Activated T-helper 9 cell treated with anti-CD3 and anti-CD28 coated beads, Interleukin-2, amount 50 U/mL, for 16 hours (primary cell): ENCODE results near the gene TAF3.

Experiments used
- DNase-seq: peaks from one replicate; pipeline ENCODE4 v3.0.0-alpha.2; 2020; ENCODE audit warnings: low read depth

Gene TAF3

DNA sequence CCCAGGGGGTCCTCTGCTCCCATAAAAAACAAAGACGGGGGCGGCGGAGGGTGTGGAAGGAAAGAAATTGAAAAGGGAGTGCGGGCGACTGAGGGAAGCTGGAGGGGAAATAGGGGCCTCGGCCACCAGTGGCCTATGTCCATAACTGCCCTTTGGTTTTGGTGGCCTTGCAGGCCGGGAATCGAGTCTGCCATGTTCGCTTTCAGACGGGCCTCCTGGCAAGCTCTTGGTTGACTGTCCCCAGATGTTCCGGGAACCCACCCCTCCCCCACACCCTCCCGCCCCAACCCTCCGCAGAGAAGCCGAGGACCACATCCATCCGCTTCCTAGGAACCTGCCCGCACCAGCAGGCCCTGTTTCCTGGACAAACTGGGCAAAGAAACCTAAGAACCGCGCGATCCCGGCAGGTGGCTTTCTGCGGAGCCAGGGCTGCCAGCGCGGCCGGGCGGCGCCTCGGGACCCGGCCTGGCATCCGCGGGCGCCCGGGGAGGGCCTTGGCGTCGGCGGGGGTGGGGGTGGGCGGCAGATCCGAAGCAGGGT, 216.2 kb downstream of the TAF3 start:
- no peak for DNase-seq

DNA sequence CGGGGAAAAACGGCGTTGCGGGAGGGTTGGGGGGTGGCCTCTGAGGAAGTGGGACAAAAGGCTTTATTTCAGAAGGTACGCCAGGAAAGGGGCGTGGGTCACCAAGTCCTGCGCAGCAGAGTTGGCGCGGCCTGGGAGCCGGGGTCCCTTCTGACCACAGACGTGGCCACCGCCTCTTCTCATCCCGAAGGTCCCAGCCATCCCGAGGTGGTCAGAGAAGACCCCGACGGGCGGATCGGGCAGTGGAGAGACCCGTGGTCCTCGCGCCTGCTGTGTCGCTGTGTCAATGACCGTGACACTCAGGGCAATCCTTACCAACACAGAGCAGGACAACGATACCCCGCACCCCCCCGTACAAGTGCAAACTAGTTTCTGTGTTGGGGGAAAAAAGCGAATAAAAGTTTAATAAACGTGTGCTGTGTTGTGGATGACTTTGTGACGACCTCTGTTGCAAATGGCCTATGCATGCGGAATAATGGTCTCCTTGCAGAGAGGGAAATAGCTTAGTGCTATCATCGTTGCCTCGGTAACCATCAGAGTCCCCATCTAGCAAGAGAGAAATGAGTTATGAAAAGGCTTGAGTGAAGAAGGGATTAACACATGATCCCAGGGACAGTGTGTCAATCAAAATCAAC, 216.8 kb downstream of the TAF3 start:
- no peak for DNase-seq

DNA sequence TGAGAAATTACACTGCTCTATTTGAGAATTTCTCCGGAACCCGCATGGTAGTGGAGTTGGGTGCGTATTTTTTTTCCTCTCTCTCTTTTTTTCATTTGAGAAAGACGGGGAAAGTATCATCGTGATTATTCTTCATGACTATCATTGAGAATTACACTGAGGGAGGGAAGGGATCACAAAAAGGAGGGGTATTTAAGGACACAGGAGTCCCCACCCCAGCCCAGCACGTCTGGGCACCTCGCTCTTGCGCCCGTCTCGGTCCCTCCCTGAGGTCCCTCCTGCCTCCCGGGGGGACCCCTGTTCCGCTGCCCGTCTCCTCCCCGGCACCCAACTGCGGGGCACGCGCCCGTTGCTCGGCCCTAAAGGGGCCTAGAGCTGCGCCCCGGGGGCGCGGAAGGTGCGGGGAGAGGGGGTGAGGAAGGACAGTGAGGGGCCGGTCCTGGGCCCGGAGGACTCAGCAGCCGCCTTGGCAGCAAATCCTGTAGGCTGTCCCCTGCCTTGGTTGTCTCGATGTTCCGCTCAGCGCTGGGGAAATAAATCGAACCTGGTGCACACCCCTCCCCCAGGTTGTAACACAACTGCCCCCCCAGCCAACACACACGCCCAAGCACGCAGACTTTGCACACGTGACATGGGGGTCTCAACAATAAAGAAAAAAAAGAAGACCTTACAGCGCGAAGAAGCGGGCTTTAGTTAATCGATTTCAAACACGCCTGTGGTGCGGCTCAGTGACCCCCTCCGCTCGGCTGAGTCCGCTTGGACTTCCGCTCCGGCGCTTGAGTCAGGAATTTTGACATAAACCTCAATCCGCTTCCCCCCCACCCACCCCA, 217.6 kb downstream of the TAF3 start:
- DNase-seq: no peak

DNA sequence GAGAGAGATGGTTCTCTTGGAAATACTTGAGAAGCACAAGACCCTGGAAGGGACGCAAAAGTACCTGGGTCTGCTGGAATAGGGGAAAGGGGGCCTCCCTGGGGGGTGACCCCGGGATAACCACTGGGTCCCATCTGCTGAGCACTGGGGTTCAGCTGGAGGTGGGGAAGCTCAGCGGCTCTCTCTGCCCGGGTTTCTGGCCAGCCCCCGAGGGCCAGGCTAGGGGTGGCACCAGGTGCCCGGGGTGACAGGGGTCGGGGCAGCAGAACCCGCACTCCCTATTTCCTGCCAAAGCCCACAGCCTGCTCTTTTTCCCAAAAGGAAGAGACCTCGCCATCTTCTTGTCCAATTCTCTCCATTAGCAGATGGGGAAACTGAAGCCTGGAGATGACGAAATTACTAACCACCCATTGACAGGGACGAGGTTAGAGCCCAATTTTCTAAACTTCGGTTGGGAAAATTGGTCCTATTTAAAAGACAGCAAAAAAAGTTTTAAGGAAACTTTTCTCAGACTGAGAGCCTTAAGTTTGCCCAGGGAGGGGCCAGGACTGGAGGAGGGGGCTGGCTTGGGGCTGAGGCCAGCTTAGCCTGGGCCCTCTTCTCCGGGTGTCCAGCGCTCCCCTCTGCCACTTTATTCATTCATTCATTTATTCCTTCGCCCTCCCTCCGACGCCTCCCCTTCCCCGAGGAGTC, 218.3 kb downstream of the TAF3 start:
- no peak for DNase-seq

DNA sequence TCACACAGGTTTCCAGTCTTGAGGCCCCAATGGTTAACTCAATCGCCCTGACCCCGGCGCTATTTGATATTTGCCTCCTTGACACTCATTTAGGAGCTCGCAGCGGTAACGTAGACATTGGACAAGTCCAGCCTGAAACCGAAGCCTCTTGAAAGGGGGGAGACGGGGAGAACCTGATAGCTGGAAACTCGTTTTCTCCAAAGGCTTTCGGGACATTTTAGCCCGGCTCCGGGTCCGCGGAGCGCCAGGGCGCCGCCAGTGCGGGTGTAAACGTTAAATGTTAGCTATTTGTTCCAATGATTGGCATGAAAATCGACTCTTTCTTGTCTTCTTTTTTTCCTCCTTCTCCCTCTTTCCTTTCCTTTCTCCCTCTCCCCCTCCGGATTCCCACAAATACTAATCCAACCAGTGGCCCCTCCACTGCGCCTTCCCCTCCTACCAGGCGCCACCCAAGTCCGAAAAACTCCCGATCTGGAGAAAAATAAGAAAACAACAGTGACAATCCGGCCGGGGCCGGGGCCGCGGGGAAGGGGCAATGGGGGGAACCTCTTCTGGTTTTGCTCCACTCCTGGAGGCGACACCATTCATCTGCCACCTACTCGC, 219.0 kb downstream of the TAF3 start:
- no peak for DNase-seq

DNA sequence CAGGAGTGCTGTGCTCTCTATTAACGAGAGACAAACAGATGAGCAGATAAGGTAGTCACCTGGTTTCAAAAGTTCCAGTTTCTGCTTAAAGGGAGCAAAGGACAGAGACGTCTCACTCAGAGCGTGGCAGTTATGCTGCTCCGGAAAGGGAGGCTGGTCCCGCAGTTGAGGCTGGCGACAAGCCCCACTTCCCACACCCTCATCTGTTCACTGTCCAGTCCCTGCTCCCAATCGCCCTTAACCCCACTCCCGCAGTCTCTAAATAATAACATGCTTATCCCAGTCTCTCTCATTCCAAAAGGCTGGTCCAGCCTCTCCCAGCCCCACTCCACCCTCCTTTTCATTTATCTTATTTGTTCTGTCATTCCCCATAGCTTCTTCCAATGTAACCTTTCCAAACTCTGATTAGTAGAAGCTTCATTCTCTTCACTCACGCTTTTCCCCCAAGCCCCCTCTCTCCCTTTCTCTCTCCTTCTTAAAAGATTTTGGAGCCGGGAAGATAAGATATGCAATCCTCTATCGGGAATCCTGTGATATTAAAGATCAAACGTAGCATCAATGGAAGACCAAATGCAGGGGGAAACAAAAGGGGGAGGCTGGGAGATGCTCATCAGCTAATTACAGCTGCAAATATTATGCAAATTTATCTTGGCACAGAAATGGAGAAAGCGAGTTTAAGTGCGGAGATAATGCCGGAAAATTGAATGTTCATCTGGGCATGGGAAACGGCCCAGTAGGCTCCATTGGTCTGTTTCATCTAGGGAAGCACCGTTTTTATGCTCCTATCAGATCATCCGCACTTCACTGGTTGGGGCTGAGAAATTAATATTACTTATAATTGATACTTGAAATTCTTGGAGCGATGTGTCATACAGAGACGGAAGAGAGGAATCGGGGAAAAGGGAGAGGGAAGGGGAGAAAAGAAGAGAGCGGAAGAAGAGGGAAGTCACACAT, 219.9 kb downstream of the TAF3 start:
- DNase-seq: no peak

DNA sequence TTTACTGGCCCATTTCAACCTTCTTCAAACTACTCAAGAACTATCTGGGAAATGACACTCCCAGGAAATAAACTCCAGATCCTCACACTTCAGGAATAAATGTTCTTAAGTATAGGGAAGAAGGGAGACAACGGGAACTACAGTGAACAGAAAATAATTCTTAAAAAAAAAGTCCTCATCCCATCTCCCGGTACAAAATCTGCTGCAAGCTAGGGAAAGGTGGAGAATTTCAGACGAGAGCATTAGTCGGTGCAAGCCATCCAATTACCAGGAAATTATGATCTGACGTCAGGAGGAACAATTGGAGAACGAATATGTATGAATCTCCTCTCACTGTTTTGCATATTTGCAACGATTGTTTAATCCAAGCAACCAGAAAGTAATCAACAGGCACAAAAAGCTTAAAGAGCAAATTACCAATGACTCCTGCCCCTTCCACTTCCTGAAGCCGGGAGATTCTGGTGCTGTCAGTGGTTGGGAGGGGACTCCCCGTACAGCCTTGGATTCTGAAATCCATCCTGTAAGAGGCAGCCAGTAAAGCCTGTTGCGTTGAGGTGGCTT, 221.1 kb downstream of the TAF3 start:
- no peak for DNase-seq

DNA sequence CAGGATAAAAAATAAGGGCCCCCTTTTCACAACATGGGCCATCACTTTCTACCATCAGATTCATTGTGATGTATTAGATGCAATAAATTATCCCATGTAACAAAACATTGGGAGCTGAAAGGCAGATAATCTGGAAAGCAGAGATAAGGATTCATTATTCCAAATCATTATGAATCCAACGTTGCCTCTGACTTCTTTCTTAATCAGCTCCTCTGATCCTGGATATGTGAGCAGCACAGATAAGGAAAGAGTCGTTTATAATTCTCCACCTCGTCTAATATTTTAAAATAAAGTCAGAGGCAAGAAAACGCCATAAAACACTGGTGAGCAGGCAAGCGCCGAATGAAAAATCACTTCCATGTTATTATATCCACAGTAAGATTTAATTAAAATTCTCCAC, 222.3 kb downstream of the TAF3 start:
- DNase-seq: no peak

DNA sequence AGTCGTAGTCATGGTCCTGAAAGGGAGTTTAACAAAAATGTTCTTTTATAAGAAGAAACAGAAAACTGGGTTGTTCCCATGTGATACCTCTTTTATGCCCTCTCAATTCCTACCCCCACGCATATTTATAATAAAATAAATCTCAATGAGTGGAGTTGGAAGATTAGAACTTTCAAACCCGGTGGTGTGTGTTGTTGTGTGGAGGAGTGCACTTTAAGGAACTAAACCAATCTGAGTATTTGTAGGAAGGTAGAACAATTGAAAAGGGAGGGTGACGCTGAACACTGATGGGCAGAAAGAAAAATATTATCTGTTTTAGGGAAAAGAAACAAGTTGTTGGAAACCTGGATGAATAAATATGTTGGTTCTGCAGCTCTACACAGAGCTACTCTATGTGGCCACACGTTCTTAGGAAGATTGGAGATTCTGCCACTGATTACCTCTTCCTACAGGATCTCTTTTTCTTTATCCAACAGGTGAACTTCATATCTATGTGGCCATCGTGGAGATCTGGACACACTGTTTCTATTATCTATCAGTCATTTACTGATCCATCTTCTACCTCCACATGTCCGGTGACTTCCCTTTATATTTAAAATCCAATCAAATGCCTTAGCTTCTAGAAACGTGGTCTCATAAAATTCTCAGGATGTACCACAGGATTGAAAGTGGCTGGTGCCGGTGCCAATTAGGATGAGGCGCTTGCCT, 223.1 kb downstream of the TAF3 start:
- DNase-seq: no peak

DNA sequence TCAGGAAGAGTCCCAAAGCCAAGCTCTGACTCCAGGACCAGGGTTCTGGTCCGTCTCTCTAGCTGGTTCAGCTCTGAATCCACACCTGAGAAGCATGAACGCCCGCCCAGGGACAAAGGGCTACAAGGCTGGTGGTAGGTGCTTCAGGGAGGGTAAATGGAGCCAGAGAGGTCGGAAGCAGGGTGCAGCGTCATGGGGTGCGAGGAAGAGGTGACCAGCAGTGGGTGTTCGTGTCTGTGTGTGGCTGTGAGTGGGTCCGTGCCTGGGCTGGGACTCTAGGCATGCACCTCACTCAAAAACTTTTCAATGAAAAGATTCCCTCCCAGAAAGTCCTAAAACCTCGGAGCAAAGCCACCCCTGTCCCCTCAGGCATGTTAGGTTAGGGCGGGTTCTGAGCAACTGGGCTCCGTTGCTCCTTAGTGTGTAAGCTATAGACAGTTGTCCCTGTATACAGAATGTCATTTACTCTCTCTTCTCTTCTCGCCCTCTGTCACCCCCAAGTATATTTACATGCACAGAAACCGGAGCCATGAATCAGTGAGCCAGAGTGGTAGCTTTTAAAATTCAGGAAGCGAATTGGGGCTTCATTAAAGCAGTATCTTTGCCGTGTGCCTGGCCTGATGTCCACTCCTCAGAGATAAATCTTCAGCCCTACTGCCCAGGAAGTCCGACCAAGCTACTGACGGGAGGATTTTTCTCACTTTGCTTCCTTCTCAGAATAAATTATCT, 223.9 kb downstream of the TAF3 start:
- DNase-seq: no peak

DNA sequence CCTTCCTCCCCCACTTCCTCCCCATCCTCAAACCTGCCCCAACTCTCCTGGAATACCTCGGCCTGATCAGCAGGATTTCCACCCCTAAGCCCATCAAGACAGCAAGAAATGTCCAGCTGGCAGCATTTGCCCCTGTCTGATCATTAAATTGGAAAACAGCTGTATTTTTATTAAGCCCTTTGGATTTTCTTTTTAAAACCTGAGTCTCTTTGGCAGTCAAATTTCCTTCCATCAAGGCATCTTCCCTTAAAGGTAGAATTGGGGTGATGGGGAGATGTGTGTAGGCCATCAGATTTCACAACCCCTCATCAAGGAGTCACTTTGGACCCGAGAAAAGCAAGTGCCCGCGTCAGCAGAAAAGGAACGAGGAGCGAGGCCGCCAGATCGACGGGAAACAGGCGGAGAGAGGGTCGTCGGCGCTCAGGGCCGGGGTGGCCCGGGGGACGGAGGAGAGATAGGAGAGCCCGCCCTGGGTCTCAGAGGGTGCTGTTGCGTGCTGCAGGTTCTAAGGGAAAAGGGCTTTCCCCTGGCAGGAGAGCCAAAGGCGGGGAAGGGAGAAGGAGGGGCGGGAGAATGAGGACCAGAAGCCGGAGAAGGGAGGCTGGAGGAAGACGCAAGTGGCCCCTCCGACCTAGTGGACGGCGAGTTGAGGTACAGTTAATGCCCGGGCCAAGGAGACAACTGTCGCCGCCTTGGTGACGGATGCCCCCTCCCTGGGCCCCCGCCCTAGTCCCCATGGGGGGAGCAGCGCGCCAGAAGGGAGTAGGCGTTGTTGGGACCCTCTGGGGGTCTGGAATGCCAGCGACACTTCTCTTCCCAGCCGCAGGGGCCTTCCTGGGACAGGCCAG, 224.6 kb downstream of the TAF3 start:
- no peak for DNase-seq

DNA sequence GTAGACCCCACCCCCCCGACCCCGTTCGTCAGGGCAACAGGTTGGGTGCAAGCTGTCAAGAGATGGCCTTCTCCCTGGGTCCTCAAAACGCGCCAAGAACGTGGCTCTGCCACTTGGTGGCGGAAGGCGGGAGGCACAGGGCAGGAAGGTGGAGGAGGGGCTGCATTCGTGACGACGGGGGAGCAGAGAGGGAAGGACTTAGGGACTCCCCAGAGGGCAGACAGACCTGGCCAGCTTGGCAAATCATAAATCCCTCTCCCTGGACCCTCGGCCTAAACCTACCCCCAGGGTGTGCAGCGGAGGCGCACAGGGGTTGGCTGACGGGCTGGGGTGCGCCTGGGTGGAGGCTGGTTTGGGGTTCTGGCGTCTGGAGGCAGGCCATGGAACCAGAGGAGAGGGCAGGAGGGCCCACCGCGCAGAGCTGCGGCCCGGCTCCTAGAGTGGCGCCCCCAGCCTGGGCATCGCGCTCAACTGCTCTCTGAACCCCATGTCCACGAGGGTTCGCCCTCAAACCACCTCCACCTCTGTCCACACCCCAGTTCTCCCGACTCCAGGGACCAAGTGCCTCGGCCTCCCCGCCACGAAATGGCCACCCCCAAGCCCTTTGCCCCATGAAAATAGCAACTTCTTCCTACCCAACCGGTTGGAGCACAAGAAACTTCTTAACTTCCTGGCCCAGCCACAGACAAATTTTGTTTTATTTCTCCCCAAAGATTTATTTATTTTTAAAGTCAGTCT, 225.4 kb downstream of the TAF3 start:
- no peak for DNase-seq

DNA sequence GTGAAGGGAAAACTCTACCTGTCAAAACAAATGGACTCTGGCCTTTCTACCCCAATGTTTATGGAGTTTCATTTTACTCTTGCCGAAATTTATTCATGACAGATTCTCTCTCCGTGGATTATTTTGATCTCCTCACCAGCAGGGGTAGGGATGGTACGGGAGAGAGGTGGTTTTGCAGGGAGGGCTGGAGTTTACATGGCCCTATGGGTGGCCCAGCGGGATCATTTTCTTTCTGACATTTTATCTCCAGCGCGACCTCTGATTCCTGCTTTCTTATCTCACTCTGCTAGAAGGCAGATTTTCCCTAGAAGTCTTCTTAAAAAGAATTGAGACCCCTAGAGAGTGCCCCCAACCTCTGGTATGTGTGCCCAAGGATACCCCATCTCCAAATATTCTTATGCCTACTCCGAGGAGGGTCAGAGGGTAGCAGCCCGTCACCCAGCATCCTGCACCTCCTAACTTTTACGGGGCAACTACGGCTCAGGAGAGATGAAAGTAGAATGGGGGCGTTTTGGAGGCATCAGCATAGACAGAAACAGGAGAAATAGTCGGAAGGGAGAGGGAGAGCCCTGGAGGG, 226.1 kb downstream of the TAF3 start:
- DNase-seq: no peak

DNA sequence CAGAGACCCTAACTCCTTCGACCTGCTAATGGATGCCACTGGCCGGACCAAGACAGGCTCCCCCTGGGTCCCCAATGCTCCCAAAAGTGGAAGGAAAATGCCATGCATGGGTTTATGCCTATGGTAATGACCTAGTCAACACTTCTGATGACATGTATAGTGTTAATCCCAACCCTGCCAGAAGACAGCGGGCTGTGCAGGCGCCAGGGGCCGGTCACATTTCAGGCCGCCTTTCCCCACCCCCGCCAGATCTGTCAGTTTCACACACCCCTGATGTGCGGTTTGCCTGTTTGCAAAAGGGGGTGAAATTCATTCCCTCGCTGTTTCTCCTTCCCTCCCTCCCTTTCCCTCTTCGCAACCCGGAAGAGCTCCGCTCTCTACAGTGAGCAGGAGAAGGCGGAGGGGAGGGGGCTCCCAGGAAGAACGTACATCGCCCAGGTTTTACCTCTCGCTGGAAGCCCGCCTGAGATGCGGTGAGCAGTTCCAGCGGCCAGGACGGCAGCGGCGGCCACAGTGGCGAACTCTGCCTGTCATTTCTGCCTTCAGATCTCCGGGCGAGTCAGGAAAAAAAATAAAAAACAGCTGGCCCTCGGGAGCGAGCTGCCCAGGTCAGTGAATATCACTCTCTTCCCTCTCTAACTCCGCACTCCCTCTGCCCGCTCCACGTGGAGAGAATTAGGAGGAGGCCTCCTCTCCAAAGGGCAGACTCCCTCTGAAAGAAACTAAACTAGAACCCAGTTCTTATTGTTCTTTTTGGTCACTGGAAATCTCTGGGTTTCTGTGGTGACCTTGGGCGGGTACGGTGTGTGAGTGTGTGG, 226.8 kb downstream of the TAF3 start:
- DNase-seq: no peak

DNA sequence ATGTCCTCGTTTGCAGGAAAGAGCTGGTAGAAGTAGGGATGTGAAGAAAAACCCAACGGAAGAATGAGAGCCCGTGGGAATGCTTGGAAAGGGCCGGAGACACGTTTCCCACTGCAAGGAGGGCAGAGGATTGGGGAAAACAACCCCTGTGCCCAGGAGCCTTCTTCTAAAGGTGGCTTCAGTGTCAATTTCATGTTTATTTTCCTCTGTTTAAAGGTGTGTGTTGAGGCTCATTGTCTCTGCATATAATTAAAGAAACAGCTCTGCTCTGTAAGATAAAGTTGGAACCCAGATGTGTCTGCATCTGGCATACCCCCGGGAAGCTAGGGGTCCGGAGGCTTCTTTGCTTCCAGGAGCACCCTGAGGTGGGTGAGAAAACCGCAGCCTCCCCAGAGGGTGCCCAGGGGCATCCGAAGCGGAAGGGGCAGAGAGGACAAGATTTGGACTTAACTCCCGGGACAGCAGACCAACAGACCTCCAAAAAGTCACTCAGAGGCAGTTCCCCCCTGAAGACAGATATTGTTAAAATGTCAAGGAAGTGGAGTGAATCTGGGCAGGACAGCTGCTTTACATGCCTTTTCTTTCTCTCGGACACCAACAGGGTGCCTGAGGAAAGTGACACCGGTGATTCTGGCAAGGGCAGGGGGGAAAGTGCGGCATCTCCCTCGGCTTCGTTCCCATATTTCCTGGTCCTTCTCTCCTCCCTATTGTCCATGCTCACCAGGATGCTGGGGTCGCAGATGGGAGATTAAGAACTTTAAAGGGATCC, 227.6 kb downstream of the TAF3 start:
- no peak for DNase-seq
